Hindlimb muscle (tissue), 1 donor: ENCODE results near the gene GNAT2. TPM values are rescaled to one million over a fixed set of nuclear protein-coding genes. Genes with fewer than 3 reads are reported as not detected.

Source experiments
- DNase-seq: peaks from one replicate; pipeline ENCODE4 v3.0.0-alpha.2; 2013
- polyA plus RNA-seq: library from polyadenylated mRNA; unstranded; fragments of 120-200 nt; gene quantifications from one replicate; pipeline ENCODE4 v1.2.1, GENCODE V29; 2013; ENCODE audit not compliant: insufficient read length

The GNAT2 gene
- polyA plus RNA-seq, 1 donor = not detected

GRCh38 chr1:109626682-109627408 lies 7.4 kb upstream of the GNAT2 start:
- no peak for DNase-seq

GRCh38 chr1:109625601-109626560 lies 6.5 kb upstream of the GNAT2 start:
- no peak for DNase-seq

- no peak for DNase-seq
Observed at GRCh38 chr1:109625176-109625575, 5.8 kb upstream of the GNAT2 start.

- no peak for DNase-seq
Observed at GRCh38 chr1:109624201-109625010, 5.0 kb upstream of the GNAT2 start.

GRCh38 chr1:109623601-109624161 lies 4.3 kb upstream of the GNAT2 start:
- no peak for DNase-seq

- no peak for DNase-seq
Observed at GRCh38 chr1:109622895-109623294, 3.5 kb upstream of the GNAT2 start.

GRCh38 chr1:109622137-109622892 lies 2.9 kb upstream of the GNAT2 start:
- no peak for DNase-seq

- DNase-seq = no peak
Observed at GRCh38 chr1:109621379-109622136, 2.1 kb upstream of the GNAT2 start.

GRCh38 chr1:109620841-109621286 lies 1.4 kb upstream of the GNAT2 start:
- peak; percentile 94 for DNase-seq

- DNase-seq = peak; percentile 76
Observed at GRCh38 chr1:109620401-109620791, 980 bp upstream of the GNAT2 start.

GRCh38 chr1:109618661-109619575 lies 498 bp downstream of the GNAT2 start:
- DNase-seq = no peak

- DNase-seq = no peak
Observed at GRCh38 chr1:109617291-109617801, 2.1 kb downstream of the GNAT2 start.

GRCh38 chr1:109616391-109616790 lies 3.0 kb downstream of the GNAT2 start:
- DNase-seq = no peak

GRCh38 chr1:109615879-109616278 lies 3.5 kb downstream of the GNAT2 start:
- no peak for DNase-seq

- DNase-seq = no peak
Observed at GRCh38 chr1:109613361-109614147, 5.9 kb downstream of the GNAT2 start.

- no peak for DNase-seq
Observed at GRCh38 chr1:109611308-109611990, 8.0 kb downstream of the GNAT2 start.

- no peak for DNase-seq
Observed at GRCh38 chr1:109610609-109611307, 8.7 kb downstream of the GNAT2 start.
